Ascending aorta (tissue), 2 donors: ENCODE data around the gene NANS. TPM values are rescaled to one million over a fixed set of nuclear protein-coding genes. Genes with fewer than 3 reads are reported as not detected.
"Not testable (repeated sequence)": the region's sequence is repeated elsewhere in the genome, so short reads cannot be mapped to it uniquely, and the experiment has no call there.

Experiments used
- DNase-seq, 2 donors: peaks; one replicate each; pipeline ENCODE4 v3.0.0-alpha.2; 2019; ENCODE audit warnings: low spot score in 2 of 2
- H3K27ac ChIP-seq, 2 donors: fragments of 200-600 bp; sonication (generic); one replicate each; pipeline ENCODE4 v1.5.1; 2016 to 2017; ENCODE audit warnings: mild to moderate bottlenecking in 1 of 2
- H3K27me3 ChIP-seq: fragments of 200-600 bp; sonication (generic); one replicate; pipeline ENCODE4 v1.5.1; 2017
- H3K36me3 ChIP-seq, 2 donors: fragments of 200-600 bp; sonication (generic); one replicate each; pipeline ENCODE4 v1.5.1; 2016
- H3K4me1 ChIP-seq, 2 donors: fragments of 200-600 bp; sonication (generic); one replicate each; pipeline ENCODE4 v1.5.1; 2016 to 2017; ENCODE audit warnings: mild to moderate bottlenecking in 1 of 2
- H3K4me3 ChIP-seq, 2 donors: fragments of 200-600 bp; sonication (generic); one replicate each; pipeline ENCODE4 v1.5.1; 2016 to 2017; ENCODE audit warnings: mild to moderate bottlenecking in 1 of 2
- H3K9me3 ChIP-seq, 2 donors: fragments of 200-600 bp; sonication (generic); one replicate each; pipeline ENCODE4 v1.5.1; 2016
- CTCF ChIP-seq, 3 experiments: fragments of 200-600 bp in 2 of 3; fragments of 450-650 bp in 1 of 3; sonication (generic) in 2 of 3; IDR thresholded peaks; one replicate each; pipeline ENCODE4 v1.5.1; 2016 to 2019; ENCODE audit warnings: antibody characterized with exemption in 3 of 3, mild to moderate bottlenecking in 1 of 3, moderate library complexity in 1 of 3
- intact Hi-C: fragments of 100-400 bp; cut with DNase I; formaldehyde crosslinking; loops from one replicate; pipeline ENCODE4 v1.15.1; 2023
- total RNA-seq: library from RNA; depleted of rRNA; stranded (reverse); fragments of >200 nt; gene quantifications from one replicate; pipeline ENCODE4 v1.1.0, GENCODE V29; 2016

NANS gene
- total RNA-seq, 1 donor from 2014 or later, result 40.7 TPM

- Histone ChIP-seq H3K27me3 (no peaks in the 10 kb centered on the region), H3K36me3 (peaks cover 38 to 62% of the 10 kb centered on the region in 2 donors), H3K4me3 (no peak overlapping the region), H3K4me1 (peaks cover 0 to 5% of the 10 kb centered on the region in 2 donors), H3K27ac (no peak overlapping the region), H3K9me3 (no peaks in the 10 kb centered on the region)
- TF ChIP-seq CTCF (IDR thresholded peaks at IDR 0.05), result no peak
- no peak for DNase-seq
- intact Hi-C loops, result no loop called here
Measured at GRCh38 chr9:98019098-98019497, 37.4 kb upstream of the NANS start.

- H3K4me1 ChIP-seq, DNase-seq, intact Hi-C loops, H3K9me3 ChIP-seq, H3K4me3 ChIP-seq, H3K27me3 ChIP-seq, H3K27ac ChIP-seq: not testable (repeated sequence)
- H3K36me3 ChIP-seq, result peaks cover 32 to 54% of the 10 kb centered on the region in 2 donors
Measured at GRCh38 chr9:98019869-98020268, 36.7 kb upstream of the NANS start.

- Histone ChIP-seq H3K4me3 (no peak overlapping the region), H3K27ac (no peak overlapping the region), H3K9me3 (no peaks in the 10 kb centered on the region), H3K36me3 (peaks cover 24 to 47% of the 10 kb centered on the region in 2 donors), H3K4me1 (peaks cover 0 to 5% of the 10 kb centered on the region in 2 donors), H3K27me3 (no peaks in the 10 kb centered on the region)
- no peak for DNase-seq
- intact Hi-C loops, result no loop called here
- no peak for TF ChIP-seq CTCF (IDR thresholded peaks at IDR 0.05)
Measured at GRCh38 chr9:98020476-98021145, 35.9 kb upstream of the NANS start.

- intact Hi-C loops, result no loop called here
- peaks cover 17 to 38% of the 10 kb centered on the region in 2 donors for H3K36me3 ChIP-seq
Measured at GRCh38 chr9:98021306-98022040, 35.1 kb upstream of the NANS start.

GRCh38 chr9:98022447-98022846 lies 34.1 kb upstream of the NANS start:
- intact Hi-C loops, result no loop called here
- Histone ChIP-seq H3K36me3 (peaks cover 14 to 32% of the 10 kb centered on the region in 2 donors), H3K27ac (peak overlapping the region; percentile 36 to 76)

More at GRCh38 chr9:98021306-98022040, 35.1 kb upstream of the NANS start:
- TF ChIP-seq CTCF (IDR thresholded peaks at IDR 0.05), result no peak
- Histone ChIP-seq H3K4me1 (peaks cover 0 to 5% of the 10 kb centered on the region in 2 donors), H3K4me3 (no peak overlapping the region), H3K27ac (peak overlapping the region; percentile 36 to 76), H3K9me3 (no peaks in the 10 kb centered on the region), H3K27me3 (no peaks in the 10 kb centered on the region)
- no peak for DNase-seq

More at GRCh38 chr9:98022447-98022846, 34.1 kb upstream of the NANS start:
- TF ChIP-seq CTCF (IDR thresholded peaks at IDR 0.05), result no peak
- DNase-seq, result peak; percentile 42 to 76
- no peak overlapping the region for H3K4me3 ChIP-seq
- H3K27me3 ChIP-seq, result no peaks in the 10 kb centered on the region
- H3K4me1 ChIP-seq, result peaks cover 0 to 5% of the 10 kb centered on the region in 2 donors
- H3K9me3 ChIP-seq, result no peaks in the 10 kb centered on the region
